K562 (cell line): ENCODE data around the gene DPP4.

ENCODE experiments used
- ATF6 ChIP-seq: sonication (generic); formaldehyde crosslinking; IDR thresholded peaks from 2 replicates; pipeline ENCODE4 v1.4.0; 2020; ENCODE audit warnings: mild to moderate bottlenecking, missing genetic modification reagents
- CTCF ChIP-seq, 3 experiments: IDR thresholded peaks in 2 of 3; conservative IDR thresholded peaks in 1 of 3; 2 replicates each; pipeline ENCODE4 v1.5.1; 2011 to 2012; ENCODE audit warnings: low read length in 3 of 3, mild to moderate bottlenecking in 3 of 3, control low read depth in 2 of 3, improper control_type of control experiment in 1 of 3, inconsistent platforms in 1 of 3, low read depth in 1 of 3, mixed read lengths in 1 of 3, moderate library complexity in 1 of 3; ENCODE audit not compliant: insufficient read depth in 2 of 3

DNA sequence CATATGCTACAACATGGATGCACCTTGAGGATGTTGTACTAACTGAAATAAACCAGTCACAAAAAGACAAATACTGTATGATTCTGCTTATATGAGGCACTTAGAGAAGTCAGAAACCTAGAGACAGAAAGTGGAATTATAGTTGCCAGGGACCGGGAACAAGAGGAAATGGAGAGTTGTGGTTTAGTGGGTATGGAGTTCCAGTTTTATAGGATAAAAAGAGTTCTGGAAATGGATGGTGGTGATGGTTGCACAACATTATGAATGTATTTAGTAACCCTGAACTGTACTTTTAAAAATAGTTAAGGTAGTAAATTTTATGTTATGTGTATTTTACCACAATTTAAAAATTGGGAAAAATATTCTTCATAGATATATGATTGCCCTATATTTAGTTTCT lies 97.7 kb downstream of the DPP4 start:
- TF ChIP-seq CTCF (IDR thresholded peaks at IDR 0.05 in 2 of 3, conservative IDR thresholded peaks at IDR 0.05 in 1 of 3; ENCODE audit: insufficient read depth in 2 of 3, low read depth in 1 of 3, low read length in 3 of 3), result no peak
- TF ChIP-seq ATF6, result no peak
